ENCODE results near the gene SLC38A2.
"Not testable (repeated sequence)": the region's sequence is repeated elsewhere in the genome, so short reads cannot be mapped to it uniquely, and the experiment has no call there.

Gene SLC38A2

GRCh38 chr12:46359667-46360280, 12.8 kb downstream of the SLC38A2 start:
- no peak for DNase-seq

- DNase-seq = no peak
Measured at GRCh38 chr12:46358791-46359666, 13.5 kb downstream of the SLC38A2 start.

- no peak for DNase-seq
Measured at GRCh38 chr12:46358325-46358700, 14.3 kb downstream of the SLC38A2 start.

- DNase-seq = no peak
Measured at GRCh38 chr12:46357438-46358324, 14.9 kb downstream of the SLC38A2 start.

- no peak for DNase-seq
Measured at GRCh38 chr12:46356655-46357437, 15.7 kb downstream of the SLC38A2 start.

- no peak for DNase-seq
Measured at GRCh38 chr12:46354802-46355199, 17.8 kb downstream of the SLC38A2 start.

GRCh38 chr12:46354111-46354801, 18.3 kb downstream of the SLC38A2 start:
- DNase-seq = no peak

- DNase-seq = no peak
Measured at GRCh38 chr12:46351886-46352650, 20.5 kb downstream of the SLC38A2 start.

- DNase-seq = no peak
Measured at GRCh38 chr12:46351138-46351537, 21.4 kb downstream of the SLC38A2 start.

GRCh38 chr12:46349253-46349652, 23.3 kb downstream of the SLC38A2 start:
- no peak for DNase-seq

- DNase-seq = no peak
Measured at GRCh38 chr12:46343118-46343852, 29.3 kb downstream of the SLC38A2 start.

- no peak for DNase-seq
Measured at GRCh38 chr12:46342562-46343033, 30.0 kb downstream of the SLC38A2 start.

GRCh38 chr12:46339051-46339450, 33.5 kb downstream of the SLC38A2 start:
- DNase-seq = no peak

GRCh38 chr12:46332260-46332659, 40.3 kb downstream of the SLC38A2 start:
- no peak for DNase-seq

- not testable (repeated sequence) for DNase-seq
Measured at GRCh38 chr12:46325075-46325474, 47.5 kb downstream of the SLC38A2 start.

GRCh38 chr12:46320731-46321130, 51.8 kb downstream of the SLC38A2 start:
- DNase-seq = no peak

- no peak for DNase-seq
Measured at GRCh38 chr12:46318037-46318436, 54.5 kb downstream of the SLC38A2 start.
